NCI-H2029 (cell line): Measurements from ENCODE around the gene NR3C2.
"Not testable (repeated sequence)": the region's sequence is repeated elsewhere in the genome, so short reads cannot be mapped to it uniquely, and the experiment has no call there.

Experiments
- DNase-seq: peaks from one replicate; lab custom pipeline; 2025; lab: John Stamatoyannopoulos, UW

Gene NR3C2

GRCh38 chr4:148216866-148217814, 225.1 kb downstream of the NR3C2 start:
- DNase-seq: no peak

- no peak for DNase-seq
Measured at GRCh38 chr4:148216321-148216720, 225.9 kb downstream of the NR3C2 start.

GRCh38 chr4:148215202-148215601, 227.0 kb downstream of the NR3C2 start:
- no peak for DNase-seq

- no peak for DNase-seq
Measured at GRCh38 chr4:148214529-148215166, 227.6 kb downstream of the NR3C2 start.

GRCh38 chr4:148211533-148211932, 230.7 kb downstream of the NR3C2 start:
- DNase-seq: no peak

GRCh38 chr4:148210661-148211060, 231.6 kb downstream of the NR3C2 start:
- no peak for DNase-seq

- no peak for DNase-seq
Measured at GRCh38 chr4:148207068-148207467, 235.1 kb downstream of the NR3C2 start.

GRCh38 chr4:148205476-148205875, 236.7 kb downstream of the NR3C2 start:
- no peak for DNase-seq

- DNase-seq: no peak
Measured at GRCh38 chr4:148204892-148205291, 237.3 kb downstream of the NR3C2 start.

- DNase-seq: no peak
Measured at GRCh38 chr4:148204171-148204570, 238.0 kb downstream of the NR3C2 start.

- DNase-seq: peak; percentile 36
Measured at GRCh38 chr4:148203056-148203898, 238.9 kb downstream of the NR3C2 start.

- DNase-seq: no peak
Measured at GRCh38 chr4:148200960-148201359, 241.3 kb downstream of the NR3C2 start.

GRCh38 chr4:148196164-148196563, 246.1 kb downstream of the NR3C2 start:
- DNase-seq: no peak

GRCh38 chr4:148192526-148192925, 249.7 kb downstream of the NR3C2 start:
- DNase-seq: no peak

- DNase-seq: not testable (repeated sequence)
Measured at GRCh38 chr4:148187454-148188222, 254.6 kb downstream of the NR3C2 start.

GRCh38 chr4:148184922-148185321, 257.3 kb downstream of the NR3C2 start:
- DNase-seq: no peak

- DNase-seq: no peak
Measured at GRCh38 chr4:148182230-148182911, 259.8 kb downstream of the NR3C2 start.

GRCh38 chr4:148173397-148174017, 268.7 kb downstream of the NR3C2 start:
- no peak for DNase-seq

GRCh38 chr4:148171596-148171995, 270.6 kb downstream of the NR3C2 start:
- DNase-seq: no peak
